GM21447 (cell line): Measurements from ENCODE around the gene CLCF1.
A peak's percentile ranks its signal among the peaks of the same experiment; 100 is the strongest.
"Not testable (repeated sequence)": the region's sequence is repeated elsewhere in the genome, so short reads cannot be mapped to it uniquely, and the experiment has no call there.

Experiments used
- ATAC-seq: cut with Tn5 transposase; IDR thresholded peaks from one replicate; pipeline ENCODE4 v1.9.1; 2021; ENCODE audit not compliant: unreplicated experiment

The CLCF1 gene

DNA sequence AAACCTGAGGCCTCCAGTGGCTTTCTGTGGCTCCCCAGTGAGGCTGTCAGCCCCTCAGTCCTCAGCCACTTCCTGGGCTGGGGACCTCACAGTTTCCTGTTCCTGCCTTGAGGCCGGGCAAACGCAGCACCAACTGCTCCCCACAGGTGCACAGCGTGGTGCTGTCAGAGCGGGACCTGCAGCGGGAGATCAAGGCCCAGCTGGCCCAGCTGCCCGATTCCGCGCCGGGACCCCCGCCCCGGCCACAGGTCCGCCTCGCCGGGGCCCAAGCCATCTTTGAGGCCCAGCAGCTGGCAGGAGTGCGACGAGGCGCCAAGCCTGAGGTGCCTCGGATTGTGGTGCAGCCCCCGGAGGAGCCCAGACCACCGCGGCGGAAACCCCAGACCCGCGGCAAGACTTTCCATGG, 35.9 kb upstream of the CLCF1 start:
- no peak for ATAC-seq

DNA sequence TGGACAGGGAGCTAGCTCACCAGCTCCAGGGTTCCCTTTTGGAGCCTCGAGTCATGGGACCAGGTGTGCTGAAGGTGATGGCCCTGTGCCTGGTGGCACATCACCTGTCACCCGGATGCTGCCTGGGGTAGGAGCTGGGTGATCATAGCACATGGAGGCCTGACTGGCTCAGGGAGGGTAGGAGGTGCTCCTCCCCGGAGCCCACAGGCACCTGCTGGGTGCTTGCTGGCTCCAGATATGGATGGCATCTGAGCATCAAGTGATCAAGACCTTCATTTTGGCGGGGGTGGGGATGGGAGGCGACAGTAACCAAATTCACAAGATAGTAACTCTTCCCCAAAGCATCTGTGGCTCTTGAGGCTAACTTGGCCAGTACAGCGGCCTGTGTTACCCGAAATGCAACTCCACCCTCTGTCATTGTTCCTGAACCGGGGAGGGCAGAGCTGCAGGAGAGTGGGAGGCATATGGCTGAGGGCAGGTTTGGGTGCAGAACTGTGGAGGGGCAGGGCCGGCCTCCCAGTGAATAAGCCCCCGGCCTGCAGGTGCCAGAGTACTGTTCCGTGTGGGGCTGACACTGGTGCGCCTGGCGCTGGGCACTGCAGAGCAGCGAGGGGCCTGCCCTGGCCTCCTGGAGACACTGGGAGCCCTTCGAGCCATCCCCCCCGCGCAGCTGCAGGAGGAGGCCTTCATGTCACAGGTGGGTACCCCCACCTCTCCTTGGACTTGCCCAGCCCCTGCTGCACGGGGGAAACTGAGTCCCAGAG, 35.2 kb upstream of the CLCF1 start:
- no peak for ATAC-seq

DNA sequence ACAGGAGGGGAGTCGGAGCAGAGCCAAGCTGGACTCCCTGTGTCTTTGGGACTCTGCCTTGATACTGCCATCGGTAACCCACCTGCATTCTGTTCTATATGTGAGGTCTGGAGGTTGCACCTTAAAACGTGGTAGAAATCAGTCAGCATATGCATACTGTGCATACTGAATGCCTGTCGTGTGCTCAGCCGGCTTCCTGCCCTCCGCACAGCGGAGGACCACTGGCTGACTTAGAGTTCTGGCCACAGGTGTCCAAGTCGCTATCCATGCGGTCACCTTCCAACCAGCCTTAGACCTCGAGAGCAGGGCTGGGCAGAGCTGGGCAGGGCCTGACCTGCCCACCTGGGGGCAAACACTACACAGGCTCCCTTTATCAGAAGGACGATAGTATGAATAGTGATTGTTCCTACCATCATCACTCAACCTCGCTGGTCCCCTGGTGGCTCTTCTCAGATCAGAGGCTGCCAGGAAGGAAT, 34.3 kb upstream of the CLCF1 start:
- no peak for ATAC-seq

DNA sequence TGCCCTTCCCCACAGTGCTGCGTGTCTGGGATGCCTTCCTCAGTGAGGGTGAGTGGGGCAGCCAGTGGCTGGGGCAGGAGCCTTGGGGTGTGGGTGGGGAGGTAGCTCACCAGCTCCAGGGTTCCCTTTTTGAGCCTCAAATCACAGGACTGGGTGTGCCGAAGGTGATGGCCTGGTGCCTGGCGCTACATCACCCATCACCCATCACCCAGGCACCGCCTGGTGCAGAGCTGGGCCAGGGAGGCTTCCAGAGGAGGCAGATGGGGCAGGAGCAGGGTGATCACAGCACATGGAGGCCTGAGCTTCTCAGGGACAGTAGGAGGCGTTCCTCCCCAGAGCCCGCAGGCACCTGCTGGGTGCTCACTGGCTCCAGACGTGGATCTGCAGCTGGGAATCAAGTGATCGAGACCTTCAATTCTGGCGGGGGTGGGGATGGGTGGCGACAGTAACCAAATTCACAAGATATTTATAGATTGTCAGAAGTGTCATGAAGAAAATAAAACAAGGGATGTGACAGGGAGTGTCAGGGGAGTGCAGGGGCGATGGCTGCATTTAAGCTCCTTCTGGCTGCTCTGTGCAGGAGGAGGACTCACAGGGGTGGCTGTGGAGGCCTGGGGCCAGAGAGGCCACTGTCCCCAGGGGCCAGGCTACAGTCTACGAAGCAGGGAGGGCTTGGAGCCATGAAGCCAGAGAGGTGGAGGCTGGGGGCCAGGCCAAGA, 33.7 kb upstream of the CLCF1 start:
- no peak for ATAC-seq

DNA sequence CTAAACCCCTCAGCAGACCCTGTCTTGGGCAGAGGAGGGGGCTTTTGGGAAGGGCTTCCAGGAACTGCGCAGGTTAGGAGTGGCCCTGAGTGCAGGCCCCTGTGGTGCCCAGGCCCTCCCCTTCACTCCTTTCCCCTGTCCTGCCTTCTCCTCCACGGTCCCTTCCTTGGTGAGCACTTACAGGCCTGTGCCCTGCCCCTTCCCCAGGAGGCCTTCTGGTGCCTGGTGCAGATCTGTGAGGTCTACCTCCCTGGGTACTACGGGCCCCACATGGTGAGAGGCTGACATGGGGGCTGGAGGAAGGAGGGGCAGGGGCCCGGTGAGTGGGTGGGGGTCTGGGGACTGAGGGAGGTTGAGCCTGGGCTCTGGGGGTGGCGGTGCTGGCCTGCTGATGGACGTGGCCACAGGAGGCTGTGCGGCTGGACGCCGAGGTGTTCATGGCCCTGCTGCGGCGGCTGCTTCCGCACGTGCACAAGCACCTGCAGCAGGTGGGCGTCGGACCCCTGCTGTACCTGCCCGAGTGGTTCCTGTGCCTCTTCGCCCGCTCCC, 33.1 kb upstream of the CLCF1 start:
- no peak for ATAC-seq

DNA sequence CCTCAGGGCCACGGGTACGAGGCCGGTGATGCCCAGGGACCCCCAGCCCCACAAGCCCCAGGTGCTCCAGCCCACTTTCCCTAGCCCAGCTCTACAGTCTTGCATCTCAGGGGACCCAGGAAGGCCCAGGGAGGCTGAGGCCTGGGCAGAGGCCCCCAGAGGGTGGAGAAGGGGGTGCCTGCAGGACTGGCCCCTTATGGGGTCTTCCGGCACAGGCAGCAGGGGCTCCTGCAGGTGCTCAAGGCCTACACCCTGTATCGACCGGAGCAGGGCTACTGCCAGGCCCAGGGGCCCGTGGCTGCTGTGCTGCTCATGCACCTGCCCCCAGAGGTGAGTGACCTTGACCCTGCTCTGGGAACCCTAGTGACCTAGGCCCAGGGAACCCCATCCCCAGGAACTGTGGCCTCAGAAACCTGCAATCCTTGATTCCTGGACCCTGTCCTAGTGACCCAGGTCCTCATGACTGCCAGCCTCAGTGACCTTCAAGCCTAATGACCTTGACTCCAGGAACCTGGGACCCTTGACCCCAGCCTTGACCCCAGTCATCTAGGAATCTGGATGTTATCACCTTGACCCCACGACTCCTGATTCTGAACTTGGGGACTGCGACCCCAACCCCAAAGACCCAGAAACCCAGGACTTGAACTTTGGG, 32.4 kb upstream of the CLCF1 start:
- ATAC-seq: no peak

DNA sequence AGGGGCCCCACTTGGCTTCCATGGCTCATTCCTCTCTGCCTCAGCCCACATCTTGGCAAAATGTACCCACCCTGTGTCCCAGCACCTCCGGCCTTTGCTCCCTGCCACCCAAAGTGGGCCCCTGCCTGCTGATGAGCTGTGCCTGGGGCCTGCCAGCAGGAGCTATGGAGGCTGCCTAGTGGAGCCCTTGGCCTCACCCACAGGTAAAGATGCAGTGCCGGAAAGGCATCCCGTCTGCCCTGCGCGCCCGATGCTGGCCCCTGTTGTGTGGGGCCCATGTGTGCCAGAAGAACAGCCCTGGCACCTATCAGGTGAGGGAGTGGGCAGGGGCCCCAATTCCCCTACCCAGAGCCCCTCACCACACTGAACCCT, 31.8 kb upstream of the CLCF1 start:
- ATAC-seq: no peak

DNA sequence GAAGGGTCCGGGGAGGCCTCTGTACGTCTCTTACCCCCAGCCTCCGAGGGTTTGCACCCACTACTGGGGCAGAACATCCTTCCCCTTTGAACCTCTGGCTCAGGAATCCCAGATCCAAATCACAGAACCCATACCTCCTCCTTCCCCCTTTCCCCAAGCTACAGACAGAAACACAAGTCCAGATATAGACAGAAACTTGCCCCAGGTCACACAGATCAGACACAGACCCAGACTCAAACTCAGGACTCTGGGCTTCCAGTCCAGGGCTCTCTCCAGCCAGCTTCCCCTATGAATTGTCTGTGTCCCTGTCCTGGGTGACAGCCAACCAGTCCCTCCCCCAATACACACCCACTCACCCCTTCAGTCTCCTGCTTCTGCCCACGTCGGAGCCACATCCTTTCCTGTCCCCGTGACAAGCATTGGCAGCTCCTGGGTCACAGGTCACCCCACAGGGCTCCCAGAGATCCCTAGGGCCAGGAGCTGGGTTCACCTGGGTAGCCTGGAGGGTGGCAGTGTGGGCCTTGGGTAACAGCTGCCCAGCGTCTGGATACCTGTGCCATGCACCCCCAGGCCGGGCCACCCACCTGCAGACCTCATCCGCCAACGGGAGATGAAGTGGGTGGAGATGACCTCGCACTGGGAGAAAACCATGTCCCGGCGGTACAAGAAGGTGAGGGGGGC, 31.3 kb upstream of the CLCF1 start:
- no peak for ATAC-seq

DNA sequence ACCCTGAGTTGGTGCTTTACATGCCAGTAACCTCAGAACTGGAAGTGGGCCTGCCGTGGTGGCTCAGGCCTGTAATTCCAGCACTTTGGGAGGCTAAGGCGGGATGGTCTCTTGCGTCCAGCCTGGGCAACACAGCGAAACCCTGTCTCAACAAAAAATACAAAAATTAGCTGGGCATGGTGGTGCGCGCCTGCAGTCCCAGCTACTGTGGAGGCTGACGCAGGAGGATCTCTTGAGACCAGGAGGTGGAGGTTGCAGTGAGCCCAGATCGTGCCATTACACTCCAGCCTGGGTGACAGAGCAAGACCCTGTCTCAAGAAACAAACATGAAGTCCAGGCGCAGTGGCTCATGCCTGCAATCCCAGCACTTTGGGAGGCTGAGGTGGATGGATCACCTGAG, 29.7 kb upstream of the CLCF1 start:
- ATAC-seq: not testable (repeated sequence)

DNA sequence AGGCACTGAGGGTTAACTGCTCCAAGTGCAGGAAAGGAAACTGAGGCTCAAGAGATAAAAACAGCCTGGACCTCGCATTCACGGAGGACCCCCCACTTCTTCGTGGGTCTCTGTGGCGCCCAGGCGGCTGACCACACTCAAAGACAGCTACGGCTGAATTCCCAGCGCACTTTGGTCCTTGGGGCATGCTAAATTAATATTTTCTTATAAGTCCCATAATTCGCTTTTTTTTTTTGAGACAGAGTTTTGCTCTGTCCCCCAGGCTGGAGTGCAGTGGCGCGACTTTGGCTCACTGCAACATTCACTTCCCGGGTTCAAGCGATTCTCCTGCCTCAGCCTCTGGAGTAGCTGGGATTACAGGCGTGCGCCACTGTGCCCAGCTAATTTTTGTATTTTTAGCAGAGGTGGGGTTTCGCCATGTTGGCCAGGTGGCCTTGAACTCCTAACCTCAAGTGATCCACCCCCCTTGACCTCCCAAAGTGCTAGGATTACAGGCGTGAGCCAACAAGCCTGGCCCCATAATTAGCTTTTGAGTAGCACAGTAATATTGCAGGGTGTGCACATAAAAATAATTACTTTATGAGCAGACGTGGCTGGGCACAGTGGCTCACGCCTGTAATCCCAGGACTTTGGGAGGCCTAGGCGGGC, 28.9 kb upstream of the CLCF1 start:
- not testable (repeated sequence) for ATAC-seq

DNA sequence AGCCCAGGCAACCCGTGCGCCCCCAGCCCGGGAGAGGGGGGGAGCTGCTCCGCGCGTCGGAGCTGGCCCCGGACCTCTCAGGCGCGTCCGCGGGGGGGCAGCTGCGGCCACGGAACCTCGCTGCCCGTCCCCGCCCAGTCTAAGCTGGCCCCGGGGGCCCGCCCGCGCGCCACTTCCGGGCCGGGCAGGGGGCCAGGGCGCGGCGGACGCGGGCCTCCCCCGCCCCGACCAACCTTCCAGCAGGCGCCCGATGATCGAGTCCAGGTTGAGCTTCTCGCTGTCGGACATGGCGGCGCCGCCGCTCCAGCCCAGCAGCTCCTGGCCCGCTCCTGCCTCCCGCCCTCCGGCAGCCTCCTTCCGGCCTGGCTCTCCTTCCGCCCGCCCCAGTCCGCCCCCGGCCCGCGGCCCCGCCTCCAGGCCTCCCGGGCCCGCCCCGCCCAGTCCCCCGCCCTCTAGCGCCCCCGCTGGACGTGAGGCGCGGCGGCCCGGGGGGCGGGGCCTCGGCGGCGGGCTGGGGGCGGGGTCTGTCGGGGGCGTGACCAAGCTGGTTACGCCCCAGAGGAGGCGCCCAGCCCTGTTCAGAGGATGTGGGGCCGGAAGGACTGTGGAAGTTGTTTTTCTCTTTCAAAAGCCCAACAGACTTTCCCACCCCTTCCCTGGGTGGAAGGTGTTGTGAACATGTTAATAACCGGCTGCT, 28.2 kb upstream of the CLCF1 start, which contains the start of gene PPP1CA:
PPP1CA (minus strand) TSS at position 364 of the 697 bp plus-strand sequence; CDS start at position 288, 76 bp downstream.
- ATAC-seq: peak; percentile 44

DNA sequence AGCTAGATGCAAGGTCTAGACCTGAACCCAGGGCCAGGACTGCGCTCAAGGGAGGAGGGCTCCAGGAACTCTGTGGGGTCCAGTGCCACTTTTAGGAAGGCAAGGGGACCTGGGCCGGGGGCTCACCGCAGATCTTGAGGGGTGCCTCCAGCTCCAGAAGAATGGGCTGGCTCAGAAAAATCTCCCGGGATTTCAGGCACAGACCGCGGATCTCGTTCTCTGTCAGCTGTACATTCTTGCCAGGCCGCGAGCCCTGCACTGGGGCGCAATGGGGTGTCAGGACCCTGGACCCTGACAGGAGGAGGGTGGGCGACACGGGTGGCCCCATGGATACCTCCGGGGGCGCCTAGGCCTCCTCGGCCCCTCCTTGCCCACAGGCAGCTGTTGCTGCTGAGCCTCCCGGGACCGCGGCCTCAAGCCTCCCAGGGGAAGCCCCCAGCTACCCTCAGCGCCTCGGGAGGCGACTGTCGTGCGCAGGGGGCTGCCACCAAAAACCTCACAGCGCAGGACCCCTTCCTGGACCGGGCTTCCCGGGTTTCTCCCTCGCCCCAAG, 27.6 kb upstream of the CLCF1 start:
- ATAC-seq: peak; percentile 2

DNA sequence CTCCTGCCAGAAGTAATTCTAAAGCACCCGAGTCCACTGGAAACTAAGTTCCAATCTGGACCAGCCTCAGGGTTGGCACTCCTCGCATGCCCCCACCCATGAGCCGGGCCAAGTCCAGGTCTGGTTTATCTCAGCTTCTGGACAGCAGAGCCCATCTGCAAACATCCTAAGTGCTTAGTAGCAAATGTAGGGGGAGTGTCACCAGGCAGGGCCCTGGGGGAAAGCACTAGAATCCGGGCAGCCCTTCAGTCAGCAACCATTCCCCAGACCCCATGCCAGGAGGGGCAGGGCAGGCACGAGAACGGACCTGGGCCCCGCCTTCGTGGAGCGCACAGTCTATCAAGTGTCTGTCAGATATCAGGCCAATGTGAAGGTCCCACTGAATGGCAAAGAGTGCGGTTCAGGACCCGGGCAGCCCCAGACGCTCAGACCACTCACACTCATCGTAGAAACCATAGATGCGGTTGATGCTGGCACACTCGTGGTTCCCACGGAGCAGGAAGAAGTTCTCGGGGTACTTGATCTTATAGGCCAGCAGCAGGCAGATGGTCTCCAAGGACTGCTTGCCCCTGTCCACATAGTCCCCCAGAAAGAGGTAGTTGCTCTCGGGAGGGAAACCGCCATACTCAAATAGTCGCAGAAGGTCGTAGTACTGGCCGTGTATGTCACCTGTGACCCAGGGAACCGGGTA, 27.0 kb upstream of the CLCF1 start:
- no peak for ATAC-seq

DNA sequence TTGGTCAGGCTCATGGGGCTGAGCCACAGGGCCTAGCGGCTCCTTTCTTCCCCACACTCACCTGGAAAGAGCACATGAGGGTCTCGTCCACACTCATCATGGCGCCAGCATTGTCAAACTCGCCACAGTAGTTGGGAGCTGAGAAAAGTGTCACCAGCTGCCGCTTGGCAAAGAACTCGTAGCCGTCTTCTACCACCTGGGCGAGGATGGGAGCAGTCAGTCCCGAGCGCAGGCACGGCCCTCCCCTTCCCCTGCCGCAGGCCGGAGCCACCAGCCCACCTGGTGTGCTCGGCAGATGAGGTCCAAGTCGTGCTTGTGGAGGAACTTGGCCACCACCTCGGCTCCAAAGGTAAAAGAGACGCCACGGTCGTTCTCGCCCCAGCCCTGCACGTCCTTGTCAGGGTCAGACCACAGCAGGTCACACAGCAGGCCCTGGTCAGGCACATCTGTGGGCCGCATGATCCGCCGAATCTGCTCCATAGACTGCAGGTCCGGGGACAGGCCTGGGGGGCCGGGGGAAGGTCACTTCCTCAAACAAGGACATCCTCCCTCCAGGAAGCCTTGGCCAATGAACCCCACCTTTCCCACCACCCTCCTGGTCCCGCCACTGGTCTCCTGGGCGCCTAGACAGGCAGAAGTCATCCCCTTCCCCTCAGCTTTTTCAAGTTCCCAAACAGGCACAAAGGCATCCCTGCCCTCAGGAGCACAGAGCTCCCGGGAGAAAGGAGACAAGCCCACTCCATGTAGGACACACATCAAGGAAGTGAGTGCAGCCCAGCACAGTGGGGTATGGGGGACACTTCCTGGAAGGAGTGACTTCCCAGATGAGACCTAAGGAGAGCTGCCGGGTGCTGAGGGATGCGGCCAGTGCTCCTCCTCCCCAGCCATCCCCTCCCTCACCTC, 25.5 kb upstream of the CLCF1 start:
- no peak for ATAC-seq

DNA sequence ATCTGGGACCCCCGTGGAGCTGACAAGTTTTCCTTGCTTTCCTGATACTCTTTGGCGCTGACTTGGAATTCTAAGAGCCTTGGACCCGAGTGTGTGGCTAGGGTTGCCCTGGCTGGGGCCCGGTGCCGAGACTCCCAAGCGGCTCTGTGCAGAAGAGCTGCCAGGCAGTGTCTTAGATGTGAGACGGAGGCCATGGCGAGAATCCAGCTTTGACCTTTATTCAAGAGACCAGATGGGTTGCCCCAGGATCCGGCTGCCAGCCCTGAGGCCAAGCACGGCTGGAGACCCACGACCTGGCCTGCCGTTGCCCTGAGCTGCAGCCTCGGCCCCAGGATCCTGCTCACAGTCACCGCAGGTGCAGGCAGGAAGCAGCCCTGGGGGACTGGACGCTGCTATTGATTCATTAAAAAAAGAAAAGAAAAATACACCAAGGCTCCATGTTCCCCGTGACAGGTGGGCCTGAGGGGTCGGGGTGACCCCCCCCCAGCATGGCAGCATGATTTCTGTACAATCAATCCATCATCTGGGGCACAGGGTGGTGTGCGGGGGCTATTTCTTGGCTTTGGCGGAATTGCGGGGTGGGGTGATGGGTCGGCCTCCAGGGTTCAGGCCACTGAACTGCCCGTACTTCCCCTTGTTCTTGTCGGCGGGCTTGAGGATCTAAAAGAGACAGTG, 24.7 kb upstream of the CLCF1 start:
- no peak for ATAC-seq

DNA sequence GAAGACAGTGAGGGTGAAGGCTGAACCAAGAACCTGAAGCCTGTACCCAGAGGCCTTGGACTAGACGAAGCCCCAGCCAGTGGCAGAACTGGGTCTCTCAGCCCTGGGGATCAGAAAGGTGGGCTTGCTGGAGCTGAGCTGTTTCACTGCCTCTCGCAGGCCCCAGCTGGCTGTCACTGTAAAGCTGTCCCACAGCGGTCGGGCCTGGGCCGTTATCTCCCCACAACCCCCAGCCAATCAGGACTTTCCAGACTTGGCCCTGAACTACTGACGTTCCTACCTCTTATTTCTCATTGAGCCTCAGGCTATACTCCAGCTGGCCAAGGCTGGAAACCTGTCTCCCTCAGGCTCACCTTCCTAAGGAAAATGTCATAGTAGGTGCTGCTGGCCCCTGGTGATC, 24.1 kb upstream of the CLCF1 start:
- no peak for ATAC-seq

DNA sequence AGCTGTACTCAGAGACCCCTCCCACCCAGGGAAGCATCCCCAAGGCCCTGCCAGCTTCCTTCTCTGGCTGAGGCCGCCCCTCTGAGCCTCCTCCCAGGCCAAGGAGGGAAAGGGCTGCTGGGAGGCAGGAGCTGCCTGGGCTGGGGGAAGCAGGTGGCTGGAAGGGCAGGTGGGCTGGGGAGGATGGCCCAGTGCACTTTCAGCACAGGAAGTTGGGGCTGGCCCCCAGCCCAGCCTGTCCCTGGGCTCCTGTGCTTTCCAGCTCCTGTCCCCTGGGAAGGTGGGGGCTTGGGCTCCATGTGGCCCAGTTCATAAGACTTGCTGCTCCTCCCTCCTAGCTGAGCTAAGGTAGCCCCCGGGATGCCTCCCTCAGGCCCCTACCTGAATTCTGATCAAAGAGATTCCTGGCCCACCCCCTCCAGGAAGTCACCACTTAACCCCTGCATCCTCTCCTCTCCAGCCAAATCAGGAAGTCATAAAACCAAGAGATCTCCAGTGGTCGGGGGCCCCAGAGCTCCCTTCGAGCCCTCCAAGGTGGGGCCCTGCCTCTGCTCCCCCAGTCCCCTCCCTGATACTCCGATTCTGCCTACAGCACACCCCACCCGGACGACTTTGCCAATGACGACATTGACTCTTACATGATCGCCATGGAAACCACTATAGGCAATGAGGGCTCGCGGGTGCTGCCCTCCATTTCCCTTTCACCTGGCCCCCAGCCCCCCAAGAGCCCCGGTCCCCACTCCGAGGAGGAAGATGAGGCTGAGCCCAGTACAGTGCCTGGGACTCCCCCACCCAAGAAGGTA, 23.4 kb upstream of the CLCF1 start:
- no peak for ATAC-seq
